Left renal cortex interstitium (tissue), 4 donors: Measurements from ENCODE around the gene FGF11. TPM values are rescaled to one million over a fixed set of nuclear protein-coding genes. Genes with fewer than 3 reads are reported as not detected.

Experiments used
- DNase-seq, 4 donors: peaks; one replicate each; pipeline ENCODE4 v3.0.0-alpha.2; 2013; ENCODE audit warnings: low read depth in 4 of 4, low spot score in 2 of 4, missing footprints in 1 of 4
- polyA plus RNA-seq, 4 donors: library from polyadenylated mRNA; unstranded; fragments of 120-200 nt; gene quantifications; one replicate each; pipeline ENCODE4 v1.2.1, GENCODE V29; 2013; ENCODE audit not compliant: insufficient read length in 4 of 4

Gene FGF11
- polyA plus RNA-seq, 4 donors = 6.1 to 6.9 (median 6.4) TPM

- DNase-seq = no peak
These were observed 31.6 kb upstream of the FGF11 start, which contains the start of gene NLGN2 for GRCh38 chr17:7407485-7408251. Gene NLGN2 (plus strand): TSS chr17:7407845. CDS start chr17:7408256, 411 bp downstream.

DNA sequence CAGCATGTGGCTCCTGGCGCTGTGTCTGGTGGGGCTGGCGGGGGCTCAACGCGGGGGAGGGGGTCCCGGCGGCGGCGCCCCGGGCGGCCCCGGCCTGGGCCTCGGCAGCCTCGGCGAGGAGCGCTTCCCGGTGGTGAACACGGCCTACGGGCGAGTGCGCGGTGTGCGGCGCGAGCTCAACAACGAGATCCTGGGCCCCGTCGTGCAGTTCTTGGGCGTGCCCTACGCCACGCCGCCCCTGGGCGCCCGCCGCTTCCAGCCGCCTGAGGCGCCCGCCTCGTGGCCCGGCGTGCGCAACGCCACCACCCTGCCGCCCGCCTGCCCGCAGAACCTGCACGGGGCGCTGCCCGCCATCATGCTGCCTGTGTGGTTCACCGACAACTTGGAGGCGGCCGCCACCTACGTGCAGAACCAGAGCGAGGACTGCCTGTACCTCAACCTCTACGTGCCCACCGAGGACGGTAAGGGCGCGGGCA, 31.0 kb upstream of the FGF11 start:
- no peak for DNase-seq

- no peak for DNase-seq
These were observed 30.4 kb upstream of the FGF11 start for GRCh38 chr17:7408863-7409262.

- DNase-seq = no peak
These were observed 29.6 kb upstream of the FGF11 start for GRCh38 chr17:7409716-7410115.

DNA sequence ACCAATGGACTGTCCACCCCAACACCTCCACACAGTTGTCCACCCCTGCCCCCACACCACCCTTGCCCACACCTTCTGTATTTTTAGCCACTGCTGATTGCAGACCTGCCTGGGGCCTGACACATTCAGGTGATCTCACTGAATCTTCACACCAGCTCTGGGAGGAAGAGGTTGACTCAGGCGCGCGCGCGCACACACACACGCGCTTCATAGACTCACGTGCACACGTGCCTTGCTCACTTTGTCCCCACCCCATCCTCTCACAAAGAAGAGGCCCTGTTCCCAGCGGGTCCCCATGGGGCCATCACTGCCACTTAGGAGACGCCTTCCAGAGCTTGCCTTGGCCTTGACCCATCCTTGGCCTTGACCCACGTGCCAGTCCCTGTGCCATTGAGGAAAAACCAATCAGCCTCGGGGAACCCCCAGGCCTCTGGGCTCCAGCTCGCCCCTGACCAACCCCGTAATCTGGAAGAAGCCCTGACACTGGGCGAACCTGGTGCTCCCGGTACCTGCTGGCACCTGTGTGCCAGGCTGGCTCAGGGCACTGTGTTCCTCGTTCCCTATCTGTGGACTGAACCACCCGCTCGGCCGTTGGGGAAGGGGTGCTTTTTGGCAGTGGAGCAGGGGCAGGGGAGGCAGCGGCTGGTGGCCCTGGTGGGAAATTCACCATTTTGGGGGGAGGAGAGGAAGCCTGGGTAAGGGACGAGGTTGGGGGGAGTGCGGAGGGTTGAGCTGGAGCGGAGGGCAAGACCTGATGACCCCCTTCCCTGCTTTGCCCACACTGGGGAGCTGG, 28.5 kb upstream of the FGF11 start:
- no peak for DNase-seq

- DNase-seq = no peak
These were observed 27.9 kb upstream of the FGF11 start for GRCh38 chr17:7411427-7411750.

DNA sequence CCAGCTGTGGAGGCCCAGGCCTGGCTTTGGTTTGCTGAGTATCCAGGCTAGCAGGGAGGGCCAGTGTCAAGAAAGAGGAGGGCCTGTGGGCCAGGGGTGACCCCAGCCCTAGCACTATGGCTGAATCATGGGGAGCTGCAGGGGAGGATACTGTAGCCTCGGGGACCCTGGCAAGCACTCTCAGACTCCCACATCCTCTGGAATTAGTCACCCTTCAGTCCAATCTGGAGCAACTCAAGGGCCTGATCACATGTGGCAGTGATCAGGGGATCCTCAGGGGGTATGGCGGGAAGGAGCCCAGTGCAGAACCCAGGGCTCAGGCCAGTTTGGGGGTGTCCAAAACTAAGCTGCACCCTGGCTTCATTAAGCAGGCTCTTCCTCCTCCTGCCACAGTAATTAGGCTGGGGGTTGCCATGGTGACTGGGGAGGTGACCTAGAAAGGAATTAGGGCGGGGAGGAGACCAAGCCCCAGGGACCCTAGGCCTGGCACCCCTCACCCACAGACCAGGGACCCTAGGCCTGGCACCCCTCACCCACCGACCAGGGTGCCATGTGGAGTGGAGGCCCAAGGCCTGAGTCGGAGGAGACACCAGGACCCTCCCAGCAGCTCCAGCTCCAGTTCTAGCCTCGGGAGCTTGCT, 25.8 kb upstream of the FGF11 start:
- DNase-seq = no peak

DNA sequence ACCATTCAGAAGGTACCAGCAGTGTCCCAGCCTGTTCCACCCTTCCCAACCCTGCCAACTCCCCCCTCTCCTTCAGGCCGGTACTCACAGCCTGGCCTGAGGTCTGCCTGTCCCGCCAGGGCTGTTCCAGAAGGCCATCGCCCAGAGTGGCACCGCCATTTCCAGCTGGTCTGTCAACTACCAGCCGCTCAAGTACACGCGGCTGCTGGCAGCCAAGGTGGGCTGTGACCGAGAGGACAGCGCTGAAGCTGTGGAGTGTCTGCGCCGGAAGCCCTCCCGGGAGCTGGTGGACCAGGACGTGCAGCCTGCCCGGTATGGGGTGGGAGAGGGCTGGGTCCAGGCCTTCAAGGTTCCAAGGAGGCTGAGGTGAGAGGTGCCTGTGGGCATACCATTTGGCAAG, 24.5 kb upstream of the FGF11 start:
- no peak for DNase-seq

- no peak for DNase-seq
These were observed 23.5 kb upstream of the FGF11 start for GRCh38 chr17:7415784-7416183.

DNA sequence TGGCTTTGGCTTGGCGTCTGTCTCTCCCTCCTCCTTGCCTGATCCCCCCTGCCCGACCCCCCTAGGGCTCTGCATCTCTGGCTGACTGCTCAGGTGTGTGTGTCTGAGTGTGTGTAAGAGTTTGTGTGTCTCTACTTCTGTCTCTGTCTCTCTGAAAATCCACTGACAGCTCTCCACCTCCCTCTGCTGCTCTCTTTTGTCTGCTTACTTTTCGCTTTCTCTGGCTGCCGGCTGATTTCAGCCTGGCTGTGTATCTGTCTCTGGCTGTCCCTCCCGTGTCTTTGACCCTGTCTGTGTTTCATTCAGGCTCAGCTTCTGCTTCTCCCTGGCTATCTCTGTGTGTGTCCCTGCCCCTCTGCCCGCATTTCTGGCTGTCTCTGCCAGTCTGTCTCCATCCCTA, 23.0 kb upstream of the FGF11 start:
- no peak for DNase-seq

- no peak for DNase-seq
These were observed 22.2 kb upstream of the FGF11 start for GRCh38 chr17:7417056-7417655.

- no peak for DNase-seq
These were observed 20.7 kb upstream of the FGF11 start for GRCh38 chr17:7418472-7419152.

- peak in 2 of 4 donors; percentile 11 to 29 for DNase-seq
These were observed 19.3 kb upstream of the FGF11 start, which contains the start of gene SPEM1 for GRCh38 chr17:7419819-7420610. Gene SPEM1 (plus strand): TSS chr17:7420324. CDS start chr17:7420385, 61 bp downstream.

- DNase-seq = no peak
These were observed 18.1 kb upstream of the FGF11 start for GRCh38 chr17:7421186-7421585.

GRCh38 chr17:7423679-7424078, 15.6 kb upstream of the FGF11 start:
- DNase-seq = no peak

DNA sequence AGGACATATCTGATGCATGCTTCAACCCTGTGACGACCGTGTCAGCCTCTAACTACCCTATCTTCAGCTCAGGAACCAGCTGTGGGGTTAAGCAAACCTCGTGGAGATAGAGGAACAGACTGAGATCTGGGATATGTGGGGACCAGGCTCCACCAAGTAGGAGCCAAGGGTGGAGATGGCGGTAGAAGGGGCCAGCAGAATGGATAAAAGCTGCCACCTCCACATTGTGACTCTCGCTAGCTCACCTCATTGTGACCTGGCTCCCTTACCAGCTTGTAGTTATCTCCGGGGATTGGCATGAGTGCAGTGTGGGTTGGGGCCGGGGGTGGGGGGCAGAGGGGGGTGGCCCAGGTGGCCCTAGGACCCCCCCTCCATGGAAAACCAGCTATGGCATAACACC, 14.0 kb upstream of the FGF11 start, which contains the start of gene SPEM2:
SPEM2 (plus strand) TSS at position 301 of the 400 bp plus-strand sequence; CDS start at position 374, 73 bp downstream.
- no peak for DNase-seq

DNA sequence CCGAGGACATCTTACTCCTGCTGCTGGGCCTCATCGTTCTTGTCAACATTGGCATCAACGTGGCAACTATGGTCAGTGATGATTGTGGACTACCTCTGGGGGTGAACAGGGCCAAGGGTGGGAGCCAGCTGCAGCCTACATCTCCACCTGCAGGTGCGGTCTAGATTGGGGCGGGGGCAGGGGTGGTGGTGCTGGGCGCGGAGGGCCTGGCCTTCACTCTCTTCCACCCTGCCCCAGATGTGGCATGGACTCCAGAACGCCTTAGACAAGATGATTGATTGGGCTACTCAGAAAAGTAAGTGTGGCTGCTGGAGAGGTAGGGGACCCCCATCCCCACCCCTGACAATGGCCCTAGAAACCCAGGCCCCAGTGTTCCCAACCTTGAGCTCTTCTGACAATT, 13.6 kb upstream of the FGF11 start:
- no peak for DNase-seq

DNA sequence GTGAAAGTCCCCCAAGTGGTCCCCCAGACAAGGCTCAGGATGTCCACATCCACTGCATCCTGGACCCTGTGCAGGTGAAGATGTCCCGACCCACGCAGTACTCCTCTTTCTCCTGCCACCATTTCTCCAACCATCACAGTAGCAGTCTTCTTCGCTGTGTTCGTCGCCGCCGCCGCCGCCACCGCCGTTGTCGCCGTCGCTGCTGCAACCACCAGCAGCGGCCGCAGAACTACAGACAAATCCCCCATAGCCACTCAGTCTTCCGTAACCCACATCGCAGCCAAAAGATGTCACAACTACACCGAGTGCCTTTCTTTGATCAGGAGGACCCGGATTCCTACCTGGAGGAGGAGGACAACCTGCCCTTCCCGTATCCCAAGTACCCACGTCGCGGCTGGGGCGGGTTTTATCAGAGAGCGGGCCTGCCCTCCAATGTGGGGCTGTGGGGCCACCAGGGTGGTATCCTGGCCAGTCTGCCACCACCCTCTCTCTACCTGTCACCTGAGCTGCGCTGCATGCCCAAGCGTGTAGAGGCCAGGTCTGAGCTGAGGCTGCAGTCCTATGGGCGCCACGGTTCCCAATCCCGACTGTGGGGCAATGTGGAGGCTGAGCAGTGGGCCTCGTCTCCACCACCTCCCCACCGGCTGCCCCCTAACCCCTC, 13.0 kb upstream of the FGF11 start:
- DNase-seq = no peak
